ENCODE results near the gene VAMP5. TPM values are rescaled to one million over a fixed set of nuclear protein-coding genes. Genes with fewer than 3 reads are reported as not detected.
A peak's percentile ranks its signal among the peaks of the same experiment; 100 is the strongest.

Gene VAMP5
- total RNA-seq, 2 donors from 2014 or later = 3.0 to 10.4 TPM

- peaks cover 81% of the 10 kb centered on the region for H3K4me1 ChIP-seq
- ATAC-seq (peak; percentile 97), DNase-seq (peak; percentile 93 to 98 (median 96))
- 0% methylated on average over 28 to 47 of the region's 47 CpGs for WGBS, 2 donors
- TF ChIP-seq CTCF (IDR thresholded peaks at IDR 0.05) = no peak
- peak; percentile 42 to 88 (median 81) for TF ChIP-seq POLR2A (IDR thresholded peaks at IDR 0.05)
- intact Hi-C loops (cut with DNase I) = no loop called here
- H3K36me3 ChIP-seq (replicated peaks in 1 of 2; ENCODE audit: insufficient read depth in 1 of 2, low read depth in 2 of 2) = peaks cover 0 to 3% of the 10 kb centered on the region in 2 donors
- H3K4me3 ChIP-seq = peak within 1 kb of the TSS; percentile 35 to 44
- peak within 1 kb of the TSS; percentile 62 to 94 (median 82) for H3K27ac ChIP-seq
- H3K27me3 ChIP-seq = no peaks in the 10 kb centered on the region
- H3K9me3 ChIP-seq = no peaks in the 10 kb centered on the region
Measured at GRCh38 chr2:85595301-85596025, 11.2 kb downstream of the VAMP5 start, which contains the start of gene RNF181. Gene RNF181, plus strand, starts transcription at chr2:85595745. Its CDS starts 19 bp downstream, at chr2:85595764.

DNA sequence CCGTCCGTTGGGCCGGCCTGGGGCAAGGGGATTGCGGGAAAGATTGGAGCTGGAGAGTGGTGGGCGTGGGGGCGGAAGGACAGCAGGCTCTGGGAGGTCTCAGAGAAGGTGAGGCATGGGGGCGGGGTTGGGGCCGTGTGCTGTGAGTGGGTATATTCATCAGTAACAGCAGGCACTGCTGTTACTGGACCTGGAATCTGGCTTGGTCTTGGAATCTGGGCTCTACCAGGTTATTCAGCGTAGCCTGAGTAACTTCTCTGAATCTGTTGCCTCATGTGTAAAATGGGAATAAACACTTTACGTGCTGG is 11.7 kb downstream of the VAMP5 start:
- no peak for DNase-seq
- 3 to 5% methylated on average over 10 of the region's 10 CpGs for WGBS, 2 donors
- peaks cover 81% of the 10 kb centered on the region for H3K4me1 ChIP-seq

DNA sequence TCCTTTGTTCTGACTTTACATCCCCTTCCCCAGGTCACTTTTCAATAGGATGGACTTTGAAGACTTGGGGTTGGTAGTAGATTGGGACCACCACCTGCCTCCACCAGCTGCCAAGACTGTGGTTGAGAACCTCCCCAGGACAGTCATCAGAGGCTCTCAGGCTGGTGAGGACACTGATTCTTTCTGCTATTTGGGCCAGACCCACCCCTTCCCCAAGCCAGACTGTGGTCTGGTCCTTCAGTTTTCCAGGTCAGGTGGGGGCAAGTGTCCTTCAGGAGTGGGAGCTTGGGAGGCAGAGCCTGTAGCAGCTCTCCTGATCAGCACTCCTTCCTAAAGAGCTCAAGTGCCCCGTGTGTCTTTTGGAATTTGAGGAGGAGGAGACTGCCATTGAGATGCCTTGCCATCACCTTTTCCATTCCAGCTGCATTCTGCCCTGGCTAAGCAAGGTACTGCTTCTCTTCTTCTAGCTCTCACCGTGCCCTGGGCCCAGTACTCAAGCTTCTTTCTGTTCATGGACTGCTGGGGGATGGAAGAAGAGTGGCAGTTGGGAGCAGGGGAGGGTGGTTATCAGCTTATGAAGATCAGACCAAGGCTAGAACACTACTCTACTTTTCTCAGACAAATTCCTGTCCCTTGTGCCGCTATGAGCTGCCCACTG is 12.4 kb downstream of the VAMP5 start:
- peak overlapping the region in 3 of 4 donors; percentile 62 to 94 (median 85) for H3K27ac ChIP-seq
- peaks cover 81% of the 10 kb centered on the region for H3K4me1 ChIP-seq
- no peak for DNase-seq
- no peaks in the 10 kb centered on the region for H3K27me3 ChIP-seq
- WGBS, 2 donors = 42 to 89% methylated on average over 1 to 3 of the region's 3 CpGs
- TF ChIP-seq POLR2A (IDR thresholded peaks at IDR 0.05) (no peak), CTCF (IDR thresholded peaks at IDR 0.05) (no peak)
- H3K4me3 ChIP-seq = peak overlapping the region in 1 of 2 donors; percentile 35
- intact Hi-C loops (cut with DNase I) = no loop called here
- ATAC-seq = no peak
- H3K9me3 ChIP-seq = no peaks in the 10 kb centered on the region
- peaks cover 0 to 3% of the 10 kb centered on the region in 2 donors for H3K36me3 ChIP-seq (replicated peaks in 1 of 2; ENCODE audit: insufficient read depth in 1 of 2, low read depth in 2 of 2)

More for the DNA sequence above, 11.7 kb downstream of the VAMP5 start:
- no peak for ATAC-seq
- TF ChIP-seq POLR2A (IDR thresholded peaks at IDR 0.05) (no peak), CTCF (IDR thresholded peaks at IDR 0.05) (no peak)
- H3K36me3 ChIP-seq (replicated peaks in 1 of 2; ENCODE audit: insufficient read depth in 1 of 2, low read depth in 2 of 2) = peaks cover 0 to 3% of the 10 kb centered on the region in 2 donors
- no peaks in the 10 kb centered on the region for H3K27me3 ChIP-seq
- H3K4me3 ChIP-seq = peak overlapping the region; percentile 35 to 44
- intact Hi-C loops (cut with DNase I) = no loop called here
- H3K27ac ChIP-seq = peak overlapping the region; percentile 62 to 94 (median 82)
- no peaks in the 10 kb centered on the region for H3K9me3 ChIP-seq

GRCh38 chr2:85597241-85597640 is 13.0 kb downstream of the VAMP5 start:
- Histone ChIP-seq H3K9me3 (no peaks in the 10 kb centered on the region), H3K4me3 (no peak overlapping the region), H3K27me3 (no peaks in the 10 kb centered on the region), H3K4me1 (peaks cover 83% of the 10 kb centered on the region), H3K27ac (no peak overlapping the region), H3K36me3 (replicated peaks in 1 of 2; ENCODE audit: insufficient read depth in 1 of 2, low read depth in 2 of 2) (peaks cover 0 to 3% of the 10 kb centered on the region in 2 donors)
- DNase-seq = no peak
- 73 to 82% methylated on average over 4 to 5 of the region's 5 CpGs for WGBS, 2 donors
- ATAC-seq = no peak
- intact Hi-C loops (cut with DNase I) = no loop called here
- TF ChIP-seq CTCF (IDR thresholded peaks at IDR 0.05) (no peak), POLR2A (IDR thresholded peaks at IDR 0.05) (no peak)
